ENCODE data around the gene ARRB1.

Gene ARRB1

GRCh38 chr11:75274716-75275115 is 76.7 kb downstream of the ARRB1 start:
- peak; percentile 18 for DNase-seq (ENCODE audit: low spot score)

- DNase-seq (ENCODE audit: low spot score): peak; percentile 57
These were observed 77.8 kb downstream of the ARRB1 start for GRCh38 chr11:75273411-75274391.

GRCh38 chr11:75272821-75273301 is 78.6 kb downstream of the ARRB1 start:
- DNase-seq (ENCODE audit: low spot score): peak; percentile 30

GRCh38 chr11:75272391-75272790 is 79.1 kb downstream of the ARRB1 start:
- DNase-seq (ENCODE audit: low spot score): peak; percentile 38

GRCh38 chr11:75271730-75272129 is 79.7 kb downstream of the ARRB1 start:
- peak; percentile 18 for DNase-seq (ENCODE audit: low spot score)

- DNase-seq (ENCODE audit: low spot score): peak; percentile 38
These were observed 80.5 kb downstream of the ARRB1 start for GRCh38 chr11:75270896-75271418.

- DNase-seq (ENCODE audit: low spot score): peak; percentile 15
These were observed 81.6 kb downstream of the ARRB1 start for GRCh38 chr11:75269896-75270295.

GRCh38 chr11:75269367-75269660 is 82.1 kb downstream of the ARRB1 start:
- DNase-seq (ENCODE audit: low spot score): peak; percentile 37

GRCh38 chr11:75268626-75269366 is 82.7 kb downstream of the ARRB1 start:
- DNase-seq (ENCODE audit: low spot score): peak; percentile 54

GRCh38 chr11:75267171-75267970 is 84.1 kb downstream of the ARRB1 start:
- DNase-seq (ENCODE audit: low spot score): peak; percentile 55

- peak; percentile 41 for DNase-seq (ENCODE audit: low spot score)
These were observed 85.5 kb downstream of the ARRB1 start for GRCh38 chr11:75265851-75266531.

GRCh38 chr11:75264971-75265370 is 86.5 kb downstream of the ARRB1 start:
- DNase-seq (ENCODE audit: low spot score): peak; percentile 53

GRCh38 chr11:75264356-75264755 is 87.1 kb downstream of the ARRB1 start:
- no peak for DNase-seq (ENCODE audit: low spot score)

- peak; percentile 68 for DNase-seq (ENCODE audit: low spot score)
These were observed 87.5 kb downstream of the ARRB1 start for GRCh38 chr11:75263944-75264349.

- peak; percentile 50 for DNase-seq (ENCODE audit: low spot score)
These were observed 88.3 kb downstream of the ARRB1 start for GRCh38 chr11:75262961-75263852.

- DNase-seq (ENCODE audit: low spot score): peak; percentile 48
These were observed 89.0 kb downstream of the ARRB1 start for GRCh38 chr11:75262436-75262835.

GRCh38 chr11:75261902-75262361 is 89.5 kb downstream of the ARRB1 start:
- peak; percentile 51 for DNase-seq (ENCODE audit: low spot score)

GRCh38 chr11:75260396-75261170 is 90.9 kb downstream of the ARRB1 start:
- DNase-seq (ENCODE audit: low spot score): peak; percentile 53

- no peak for DNase-seq (ENCODE audit: low spot score)
These were observed 97.1 kb downstream of the ARRB1 start for GRCh38 chr11:75254326-75254725.

Data from left forelimb (tissue), 1 donor.